GM12891 (cell line): ENCODE results near the gene TOMM34.

Experiments
- POLR2A ChIP-seq: IDR thresholded peaks from 2 replicates; pipeline ENCODE4 v1.6.1; 2011; ENCODE audit warnings: low read depth, low read length, control low read depth
- POLR2AphosphoS5 ChIP-seq: IDR thresholded peaks from 2 replicates; pipeline ENCODE4 v1.6.1; 2011; ENCODE audit warnings: low read depth, low read length, control low read depth

DNA sequence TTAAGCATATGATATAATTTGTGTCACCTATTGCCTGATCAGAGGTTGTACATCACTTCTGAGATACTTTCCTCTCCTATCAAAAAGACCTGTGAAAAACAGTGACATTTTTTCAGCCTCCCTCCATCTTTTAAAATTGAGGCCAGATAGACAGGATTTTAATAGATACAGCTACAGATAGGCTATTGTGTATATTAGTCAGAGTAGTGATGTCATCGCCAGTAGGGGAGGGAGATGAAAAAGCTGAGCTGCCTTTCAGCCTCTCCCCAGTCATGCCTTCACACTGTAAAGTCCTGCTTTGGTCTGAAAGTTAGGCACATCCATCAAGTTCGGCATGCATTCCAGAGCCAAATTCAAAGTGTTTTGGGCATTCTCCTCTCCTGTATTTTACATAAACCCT lies 58.2 kb downstream of the TOMM34 start:
- TF ChIP-seq POLR2A, result no peak
- TF ChIP-seq POLR2AphosphoS5, result no peak
